ENCODE data around the gene CAPG.
"Not testable (repeated sequence)": the region's sequence is repeated elsewhere in the genome, so short reads cannot be mapped to it uniquely, and the experiment has no call there.

The CAPG gene

DNA sequence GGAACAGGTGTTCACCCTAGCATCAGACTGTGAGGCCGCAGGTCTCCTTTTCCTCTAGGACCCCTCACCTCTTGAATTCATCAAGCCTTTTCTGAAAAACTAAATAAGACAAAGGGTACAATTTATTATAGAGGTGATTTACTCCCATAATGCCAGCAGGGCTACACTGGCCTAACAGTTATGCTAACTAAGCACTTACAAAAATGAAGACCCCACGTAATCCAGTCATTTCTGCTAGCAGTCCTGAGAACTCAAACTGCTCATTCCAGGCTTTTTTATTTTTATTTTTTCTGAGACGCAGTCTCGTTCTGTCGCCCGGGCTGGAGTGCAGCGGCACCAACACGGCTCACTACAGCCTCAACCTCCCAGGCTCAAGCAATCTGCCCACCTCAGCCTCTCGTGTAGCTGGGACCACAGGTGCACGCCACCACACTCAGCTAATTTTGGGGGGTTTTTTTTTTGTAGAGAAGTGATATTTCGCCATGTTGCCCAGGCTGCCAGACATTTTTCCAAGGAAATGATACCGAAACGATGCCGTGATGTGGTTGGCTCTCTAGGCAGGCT is 14.2 kb downstream of the CAPG start:
- DNase-seq, result no peak

DNA sequence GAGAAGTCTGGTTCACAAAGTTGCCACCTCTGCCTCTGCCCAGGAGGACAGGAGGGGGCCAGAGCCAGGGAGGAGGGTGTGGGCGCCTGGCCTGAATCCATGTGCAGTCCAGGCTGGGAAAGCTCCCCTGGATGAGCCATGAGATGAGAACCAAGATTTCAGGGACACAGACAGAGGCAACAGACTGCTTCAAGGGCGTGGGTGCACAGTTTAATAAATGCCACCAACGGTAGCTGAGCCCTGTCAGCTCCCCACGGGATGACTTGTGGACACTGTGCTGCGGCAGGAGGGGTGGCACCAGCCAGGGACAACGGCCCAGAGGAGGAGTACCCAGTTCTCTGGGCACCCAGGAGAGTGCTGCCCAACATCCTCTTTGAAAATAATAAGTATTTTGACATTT is 15.2 kb downstream of the CAPG start:
- DNase-seq, result no peak

DNA sequence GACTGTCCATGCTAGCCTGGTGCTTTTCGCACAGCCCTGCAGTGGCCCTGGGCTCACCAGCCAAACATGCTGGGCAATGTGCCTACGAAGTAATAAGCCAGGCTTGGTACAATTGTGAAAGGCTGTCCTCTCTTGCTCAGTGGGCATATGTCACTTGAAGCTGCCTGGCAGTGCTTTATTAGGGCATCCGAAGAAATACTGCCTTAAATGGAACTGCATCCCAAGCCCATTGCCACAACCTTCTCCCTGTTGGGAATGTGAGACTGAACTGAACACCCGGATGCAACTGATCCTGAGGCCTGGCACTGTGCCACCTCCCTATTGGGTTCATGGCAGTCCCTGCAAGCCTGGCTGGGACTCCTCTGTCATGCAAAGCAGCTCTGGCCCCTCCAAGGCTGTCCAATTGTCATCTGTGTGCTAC is 15.9 kb downstream of the CAPG start:
- no peak for DNase-seq

DNA sequence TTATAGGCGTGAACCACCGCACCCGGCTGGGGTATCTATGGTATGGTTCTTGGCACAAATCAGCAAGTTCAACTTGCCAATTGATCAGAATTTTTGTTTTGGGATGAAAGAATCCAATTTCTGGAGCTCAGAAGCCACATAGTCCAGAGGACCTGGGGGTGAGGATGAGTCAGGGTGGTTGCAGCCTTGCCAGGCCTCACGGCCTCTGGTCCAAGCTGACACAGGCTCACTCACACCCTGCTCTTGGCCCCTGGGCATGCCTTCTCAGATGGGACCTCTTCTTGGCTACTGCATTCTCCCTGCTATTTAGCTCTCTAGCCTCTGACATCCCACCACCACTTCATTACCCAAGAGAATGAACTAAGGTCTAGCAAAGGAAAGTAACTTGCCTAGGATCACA is 16.3 kb downstream of the CAPG start:
- no peak for DNase-seq

DNA sequence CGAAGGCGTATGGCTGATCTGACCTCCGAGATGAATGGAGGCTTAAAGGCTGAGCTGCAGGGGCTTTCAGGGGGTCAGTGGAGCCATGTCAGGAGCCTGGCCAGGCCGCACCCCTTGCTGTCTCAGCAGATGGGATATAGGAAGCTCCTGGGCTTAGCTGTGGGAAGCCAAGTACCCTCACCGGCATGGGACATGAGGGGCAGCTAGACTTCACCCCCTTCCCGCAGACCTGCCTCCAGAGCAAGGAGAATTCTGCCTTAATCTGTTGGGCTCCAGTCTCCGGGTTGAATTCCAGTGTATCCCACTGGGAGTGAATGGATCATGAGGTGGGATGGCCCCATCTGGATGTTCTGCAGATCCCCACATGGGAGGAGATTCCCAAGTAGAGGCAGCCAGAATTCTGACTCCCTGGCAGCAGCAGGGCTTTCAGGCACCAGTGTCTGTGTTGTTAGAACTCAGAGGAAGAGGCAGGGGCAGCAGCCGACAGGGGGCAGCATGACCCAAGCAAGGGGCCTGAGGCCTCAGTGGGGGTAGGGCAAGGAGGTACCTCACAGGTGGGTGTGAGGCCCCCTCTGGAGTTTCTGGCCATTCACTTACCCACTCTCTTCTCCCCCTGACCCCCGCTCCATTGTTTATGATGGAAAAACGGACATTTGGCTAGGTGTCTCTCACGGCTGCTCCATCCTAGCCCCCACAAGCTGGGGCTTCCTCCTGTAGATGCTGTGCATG is 19.1 kb downstream of the CAPG start:
- DNase-seq, result peak; percentile 40 to 55

DNA sequence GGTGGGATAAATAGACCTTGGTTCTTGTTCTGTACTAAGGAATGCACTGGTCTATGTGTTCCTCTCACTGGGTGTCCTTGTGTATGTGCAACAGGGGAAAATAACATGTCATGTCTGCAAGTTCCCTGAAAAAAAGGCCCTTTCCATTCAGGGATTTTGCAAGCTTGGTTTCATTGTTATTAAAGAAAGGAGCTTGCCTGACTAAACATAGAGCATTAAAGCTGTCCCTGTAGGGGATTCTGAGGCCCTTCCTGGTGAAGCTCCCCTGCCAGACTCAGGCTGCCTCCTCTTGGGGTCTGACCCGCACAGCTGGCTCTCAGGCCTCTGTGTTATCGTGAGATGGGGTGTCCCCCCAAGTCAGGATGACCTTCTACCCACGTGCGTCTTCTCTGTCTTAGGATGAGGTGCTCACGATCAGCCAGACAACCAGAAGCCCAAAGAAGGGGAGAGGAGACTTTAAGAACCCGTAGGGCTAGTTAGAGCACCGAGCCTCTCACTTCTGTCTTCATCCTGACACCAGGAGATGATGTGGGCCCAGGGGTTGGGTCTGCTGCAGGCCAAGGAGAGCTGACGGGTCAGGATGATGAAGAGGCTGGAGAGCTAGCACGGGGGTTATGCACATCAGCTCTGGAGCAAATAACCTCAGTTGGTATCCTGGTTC is 21.2 kb downstream of the CAPG start:
- DNase-seq, result no peak

DNA sequence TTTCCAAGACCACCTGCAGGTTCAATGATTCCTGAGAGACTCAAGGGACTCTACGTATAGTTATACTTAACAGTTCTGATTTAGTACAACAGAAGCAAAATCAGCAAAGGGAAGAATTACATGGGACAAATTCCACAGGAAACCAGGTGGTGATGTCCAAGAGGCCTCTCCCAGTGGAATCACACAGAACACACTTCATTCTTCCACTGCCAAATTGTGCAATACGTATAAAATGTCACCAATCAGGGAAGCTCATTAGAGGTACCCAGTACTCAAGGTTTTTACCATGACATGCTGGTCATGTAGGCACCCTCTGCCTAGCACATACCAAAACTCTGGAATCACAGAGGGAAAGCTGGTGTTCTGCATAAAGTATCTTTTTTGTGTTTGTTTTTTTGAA is 22.4 kb downstream of the CAPG start:
- no peak for DNase-seq

DNA sequence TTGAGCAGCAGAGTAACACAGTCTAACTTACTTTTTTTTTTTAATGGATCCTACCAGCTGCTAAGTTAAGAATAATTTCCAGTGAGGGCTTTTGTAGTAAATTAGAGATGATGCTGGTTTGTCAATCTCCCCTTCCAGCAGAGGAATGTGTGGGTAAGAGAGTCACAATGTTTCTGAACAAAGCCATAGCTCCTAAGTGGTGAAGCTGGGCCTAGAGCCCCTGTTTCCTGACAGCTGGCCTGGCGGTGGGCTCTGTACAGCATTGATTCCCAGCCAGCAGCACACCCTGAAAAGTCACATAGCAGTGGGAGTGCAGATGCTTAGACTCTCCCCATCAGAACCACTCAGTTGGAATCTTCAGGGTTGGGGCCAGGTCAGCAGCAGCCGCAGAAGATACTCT is 24.4 kb downstream of the CAPG start:
- no peak for DNase-seq

DNA sequence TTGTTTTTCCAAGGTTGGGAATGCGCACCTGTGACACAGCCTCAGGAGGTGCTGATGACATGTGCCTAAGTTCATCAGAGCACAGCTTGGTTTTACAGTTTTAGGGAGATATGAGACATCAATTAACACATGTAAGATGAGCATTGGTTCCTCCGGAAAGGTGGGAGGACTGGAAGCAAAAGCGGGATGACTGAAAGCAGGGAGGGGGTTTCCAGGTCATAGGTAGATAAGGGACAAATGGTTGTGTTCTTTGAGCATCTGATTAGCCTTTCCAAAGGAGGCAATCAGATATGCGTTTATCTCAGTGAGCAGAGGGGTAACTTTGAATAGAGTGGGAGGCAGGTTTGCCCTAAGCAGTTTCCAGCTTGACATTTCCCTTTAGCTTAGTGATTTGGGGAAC is 26.3 kb downstream of the CAPG start:
- DNase-seq, result no peak

DNA sequence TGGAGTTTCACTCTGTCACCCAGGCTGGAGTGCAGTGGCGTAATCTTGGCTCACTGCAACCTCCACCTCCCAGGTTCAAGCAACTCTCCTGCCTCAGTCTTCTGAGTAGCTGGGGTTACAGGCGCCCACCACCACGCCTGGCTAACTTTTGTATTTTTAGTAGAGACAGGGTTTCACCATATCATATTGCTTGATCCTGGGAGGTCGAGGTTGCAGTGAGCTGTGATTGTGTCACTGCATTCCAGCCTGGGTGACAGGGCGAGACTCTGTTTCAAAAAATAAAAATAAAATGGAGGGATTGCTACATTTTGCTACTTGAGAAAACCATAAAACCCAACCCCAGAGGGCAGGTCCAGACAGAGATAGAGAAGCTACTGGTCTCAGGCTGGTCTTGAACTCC is 27.0 kb downstream of the CAPG start:
- DNase-seq, result not testable (repeated sequence)

DNA sequence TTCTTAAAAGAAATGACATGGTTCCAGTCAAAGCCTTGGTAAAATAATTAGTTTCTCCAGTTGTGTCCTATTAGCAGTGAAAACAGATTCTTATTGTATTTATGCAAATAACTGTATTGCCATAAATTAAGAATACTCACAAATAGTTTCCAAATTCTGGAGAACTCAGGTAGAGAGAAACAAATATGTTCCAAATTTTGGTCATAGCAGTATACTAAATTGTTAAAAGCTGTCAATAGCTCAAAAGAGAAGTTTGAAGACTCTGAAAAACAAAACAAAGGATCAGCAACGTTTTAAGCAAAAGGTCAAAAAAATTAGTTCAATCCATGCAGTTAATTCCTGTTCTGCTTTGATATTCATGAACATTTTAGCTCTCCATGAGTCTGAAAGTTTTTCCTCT is 30.1 kb downstream of the CAPG start:
- no peak for DNase-seq

DNA sequence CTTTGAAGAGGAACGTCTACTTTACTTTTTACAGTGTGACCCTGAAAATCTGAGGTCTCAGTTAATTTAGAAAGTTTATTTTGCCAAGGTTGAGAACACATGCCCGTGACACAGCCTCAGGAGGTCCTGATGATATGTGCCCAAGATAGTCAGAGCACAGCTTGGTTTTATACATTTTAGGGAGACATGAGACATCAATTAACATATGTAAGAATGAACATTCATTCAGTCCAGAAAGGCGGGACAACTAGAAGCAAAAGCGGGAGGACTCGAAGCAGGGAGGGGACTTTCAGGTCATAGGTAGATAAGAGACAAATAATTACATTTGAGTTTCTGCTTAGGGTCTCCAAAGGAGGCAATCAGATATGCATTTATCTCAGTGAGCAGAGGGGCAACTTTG is 31.9 kb downstream of the CAPG start:
- DNase-seq, result no peak

DNA sequence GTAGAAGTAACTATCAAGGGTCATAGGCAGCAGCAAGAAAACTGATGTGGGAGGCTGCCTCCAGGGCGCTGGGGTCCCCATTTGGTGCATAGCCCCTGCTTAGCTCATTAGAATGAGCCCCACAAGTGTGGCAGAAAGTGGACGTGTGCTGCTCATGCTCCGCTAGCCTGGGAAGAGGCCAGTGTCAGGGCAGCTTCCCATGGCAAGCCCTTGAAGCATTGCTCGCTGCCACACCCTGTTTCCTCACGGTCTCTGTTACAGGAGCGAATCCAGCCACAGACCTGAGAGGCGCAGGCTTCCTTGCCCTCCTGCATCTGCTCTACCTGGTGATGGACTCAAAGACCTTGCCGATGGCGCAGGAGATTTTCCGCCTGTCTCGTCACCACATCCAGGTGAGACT is 33.1 kb downstream of the CAPG start:
- DNase-seq, result no peak

DNA sequence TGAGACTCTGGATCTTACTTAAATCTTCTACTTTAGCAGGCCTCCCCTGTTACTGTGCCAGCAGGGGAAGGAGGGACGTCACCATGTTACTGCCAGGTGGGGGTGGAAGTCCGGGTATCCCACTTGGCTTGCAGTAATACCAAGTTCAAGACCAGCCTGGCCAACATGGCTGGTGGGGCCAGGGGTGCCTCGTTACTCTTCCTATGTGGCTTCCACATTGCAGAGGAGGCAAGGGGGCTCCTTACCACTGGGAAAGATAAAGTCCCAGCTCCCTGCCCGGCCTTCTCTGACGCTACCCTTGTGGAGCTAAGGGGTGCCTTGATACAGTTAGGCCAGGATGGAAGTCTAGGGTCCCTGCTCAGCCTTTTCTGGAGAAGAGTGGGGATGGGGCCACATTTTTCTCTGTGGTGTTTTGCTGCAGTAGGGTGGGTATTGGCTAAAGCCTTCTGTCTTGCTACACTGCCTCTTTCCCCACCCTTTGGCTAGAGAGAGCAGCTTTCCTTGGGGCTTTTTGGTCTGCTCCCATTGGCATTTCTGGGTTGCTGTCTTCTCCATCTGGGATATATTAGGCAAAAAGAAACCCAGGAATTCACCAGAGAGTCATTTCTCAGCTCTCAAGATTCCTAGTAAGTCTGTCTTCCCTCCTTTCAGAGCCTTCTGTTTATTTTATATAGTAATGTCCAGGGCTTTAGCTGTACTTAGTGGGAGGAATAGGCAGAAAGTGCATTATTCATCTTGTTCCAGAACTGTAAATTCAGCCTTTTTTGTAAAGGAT is 33.7 kb downstream of the CAPG start:
- no peak for DNase-seq

DNA sequence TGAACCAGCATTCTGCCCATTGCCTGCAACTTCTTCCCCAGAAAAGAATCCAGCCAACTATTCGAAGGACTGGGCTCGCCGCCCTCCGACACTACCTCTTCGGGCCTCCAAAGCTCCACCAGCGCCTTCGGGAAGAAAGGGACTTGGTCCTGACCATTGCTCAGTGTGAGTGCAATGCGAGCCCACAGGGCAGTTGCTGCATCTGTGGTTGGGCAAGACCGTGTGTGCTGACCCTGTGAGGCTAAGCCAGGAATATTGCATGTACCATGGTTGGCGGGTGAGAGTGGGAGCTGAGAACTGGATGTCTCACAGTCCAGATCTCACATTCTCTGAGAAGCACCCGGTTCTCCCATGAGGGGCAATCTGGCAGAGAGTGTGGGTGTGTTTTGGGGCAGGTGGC is 39.1 kb downstream of the CAPG start:
- no peak for DNase-seq

DNA sequence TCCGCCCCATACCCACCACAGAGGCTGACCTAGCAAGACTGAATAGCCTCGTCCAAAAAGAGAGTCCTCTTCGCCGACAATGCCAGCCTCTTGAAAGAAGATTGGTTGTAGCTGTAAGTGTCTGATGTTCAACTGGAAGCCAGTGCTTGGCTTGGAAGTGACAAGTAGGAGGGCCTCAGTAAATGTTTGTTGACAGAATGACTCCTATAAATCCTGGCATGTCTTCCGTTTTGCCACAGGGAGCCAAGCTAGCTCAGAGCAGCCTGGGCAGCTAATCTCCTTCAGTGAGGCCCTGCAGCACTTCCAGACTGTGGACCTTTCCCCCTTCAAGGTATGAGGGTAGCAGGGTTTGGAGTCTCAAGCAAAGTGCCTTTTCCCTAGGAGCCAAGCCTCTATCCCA is 40.7 kb downstream of the CAPG start:
- no peak for DNase-seq

DNA sequence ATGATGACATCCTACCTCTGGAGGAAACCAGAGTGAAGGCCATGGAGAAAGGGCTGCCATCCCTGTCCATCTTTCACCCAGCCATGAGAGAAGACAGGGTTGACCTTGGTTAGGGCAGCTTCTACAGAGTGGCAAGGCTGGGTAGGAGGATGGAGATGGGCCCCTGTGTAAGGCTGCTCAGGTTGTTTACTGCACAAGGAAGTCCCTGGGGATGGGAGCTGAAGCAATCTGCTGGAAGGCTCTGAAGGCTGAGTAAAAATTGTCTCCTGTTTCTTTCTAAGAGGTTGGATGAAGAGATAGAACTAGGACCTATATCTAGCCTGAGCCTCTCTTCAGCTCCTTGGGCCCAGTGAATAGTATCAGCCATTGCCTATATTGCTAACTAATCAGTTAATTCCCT is 41.2 kb downstream of the CAPG start:
- DNase-seq, result no peak

DNA sequence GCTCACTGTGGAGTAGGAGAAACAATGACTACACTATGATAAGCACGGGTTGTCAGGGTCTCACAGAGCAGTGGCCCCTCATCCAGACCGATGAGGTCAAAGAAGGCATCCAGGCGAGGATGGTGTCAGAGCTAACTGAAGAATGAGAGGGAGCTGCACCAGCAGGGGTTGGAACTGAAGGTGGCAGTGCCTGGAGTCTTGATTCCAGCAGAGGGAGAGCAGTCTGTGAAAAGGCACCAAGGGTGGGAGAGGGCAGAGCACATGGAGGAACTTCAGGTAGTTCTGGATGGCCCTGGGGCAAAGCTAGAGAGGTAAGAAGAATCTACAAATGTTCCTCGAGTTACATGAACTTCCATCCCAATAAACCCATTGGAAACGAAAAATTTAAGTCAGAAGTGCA is 43.0 kb downstream of the CAPG start:
- DNase-seq, result no peak

DNA sequence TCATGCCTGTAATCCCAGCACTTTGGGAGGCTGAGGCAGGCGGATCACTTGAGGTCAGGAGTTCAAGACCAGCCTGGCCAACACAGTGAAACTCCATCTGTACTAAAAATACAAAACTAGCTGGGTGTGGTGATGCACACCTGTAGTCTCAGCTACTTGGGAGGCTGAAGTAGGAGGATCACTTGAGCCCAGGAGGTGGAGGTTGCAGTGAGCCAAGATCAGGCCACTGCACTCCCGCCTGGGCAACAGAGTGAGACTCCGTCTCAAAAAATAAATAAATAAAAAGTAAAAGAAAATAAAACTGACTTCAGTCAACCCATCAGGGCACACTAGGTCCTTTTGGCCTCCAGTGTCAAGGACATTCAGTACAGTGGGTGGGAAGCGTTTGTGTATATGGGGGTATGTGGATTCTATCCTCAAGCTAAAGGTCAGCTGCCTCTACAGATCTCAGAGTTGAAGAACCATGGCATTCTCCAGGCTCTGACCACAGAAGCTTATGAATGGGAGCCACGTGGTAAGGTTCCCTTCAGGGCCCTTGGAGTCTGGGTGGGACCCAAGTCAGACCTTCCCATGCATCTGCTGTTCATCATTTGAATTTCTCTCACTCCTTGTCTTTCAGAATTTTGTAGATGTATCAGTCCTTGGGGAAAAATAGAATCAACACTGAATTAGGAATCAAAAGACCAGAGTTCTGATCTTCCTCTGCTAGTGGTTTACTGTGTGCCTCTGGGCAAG is 47.3 kb downstream of the CAPG start:
- not testable (repeated sequence) for DNase-seq

DNA sequence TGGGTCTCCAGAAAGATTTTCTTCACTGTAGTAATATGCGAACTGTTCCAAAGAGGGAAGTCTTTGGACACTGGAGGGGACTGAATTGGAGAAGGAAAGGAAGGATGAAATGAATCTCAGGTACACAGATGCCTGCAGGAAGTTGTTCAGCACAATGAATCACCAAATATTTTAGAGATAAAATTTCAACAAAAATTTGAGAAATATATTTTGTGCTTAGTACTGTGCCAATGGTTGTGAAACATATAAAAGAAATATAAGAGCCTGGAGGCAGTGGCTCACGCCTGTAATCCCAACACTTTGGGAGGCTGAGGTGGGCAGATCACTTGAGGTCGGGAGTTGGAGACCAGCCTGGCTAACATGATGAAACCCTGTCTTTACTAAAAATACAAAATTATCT is 52.4 kb downstream of the CAPG start:
- no peak for DNase-seq

DNA sequence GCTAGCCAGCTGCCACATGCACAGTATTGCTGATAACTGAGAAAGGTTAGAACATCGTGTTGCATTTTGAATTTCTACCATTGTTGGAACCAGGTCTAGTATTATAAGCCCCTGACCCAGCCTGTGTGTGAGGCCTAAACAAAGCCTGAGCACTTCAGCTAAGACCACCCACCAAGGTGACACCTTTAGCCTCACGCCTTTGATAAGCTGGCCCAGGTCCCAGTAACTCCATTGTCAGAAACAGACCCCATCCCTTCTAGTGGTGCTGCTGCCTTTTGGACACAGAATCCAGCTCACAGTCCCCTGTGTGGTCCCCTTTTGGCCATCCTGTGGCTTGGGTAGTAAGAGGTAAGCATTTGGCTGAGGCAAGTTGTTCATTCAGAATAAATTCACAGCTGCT is 54.0 kb downstream of the CAPG start:
- no peak for DNase-seq

DNA sequence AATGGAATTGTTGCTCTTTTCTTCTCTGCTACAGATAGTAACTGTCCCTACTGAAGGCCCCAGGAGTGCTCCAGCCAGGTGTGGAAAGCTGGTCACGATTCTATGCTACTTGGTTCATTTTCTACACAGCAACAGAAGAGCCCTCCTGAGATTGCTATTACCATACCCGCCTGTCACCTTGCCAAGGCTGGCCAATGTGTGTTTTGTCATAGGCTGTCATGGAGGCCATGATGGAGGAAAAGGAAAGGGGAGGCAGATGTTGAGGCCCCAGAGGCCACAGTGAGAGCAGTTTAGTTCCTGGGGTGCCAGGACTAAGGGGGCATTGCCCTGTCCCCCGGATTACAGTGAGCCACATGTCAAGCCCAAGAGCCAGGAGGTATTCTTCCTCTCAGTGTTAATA is 54.6 kb downstream of the CAPG start:
- DNase-seq, result no peak

DNA sequence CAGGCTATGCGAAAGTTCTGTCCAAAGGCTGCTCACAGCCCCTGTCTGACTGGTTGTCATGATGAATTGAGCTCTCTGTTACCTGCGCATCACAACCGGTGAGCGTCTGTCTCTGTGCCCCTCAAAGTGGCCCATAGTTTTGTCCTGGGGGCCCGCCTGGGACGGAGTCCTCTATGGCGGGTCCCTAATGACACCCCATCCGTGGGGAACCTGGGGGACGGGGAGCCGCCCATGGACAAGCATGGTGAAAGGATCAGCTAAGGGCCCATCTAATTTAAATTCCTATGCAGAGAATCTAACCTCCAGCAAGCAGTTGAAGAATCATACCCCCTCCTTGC is 55.1 kb downstream of the CAPG start:
- DNase-seq, result no peak
